ENCODE results near the gene ELOVL6. TPM values are rescaled to one million over a fixed set of nuclear protein-coding genes. Genes with fewer than 3 reads are reported as not detected.

Gene ELOVL6
- total and polyA plus RNA-seq, 9 of the 15 experiments (the other 6 are each of a cell fraction or from before 2014, with no cell fraction given) = 18.3 to 82.6 (median 46.0) TPM

- TF ChIP-seq GABPB1 (CRISPR knock-in tag; IDR thresholded peaks at IDR 0.05) = peak; percentile 44; the same call in 1 of the 2 replicates
- no peak for TF ChIP-seq HEY1 (CRISPR knock-in tag; IDR thresholded peaks at IDR 0.05; ENCODE audit: borderline replicate concordance)
- TF ChIP-seq TAF1 (IDR thresholded peaks at IDR 0.05; ENCODE audit: control insufficient read depth, extremely low read depth, insufficient read depth, low read length, severe bottlenecking) = no peak
- TF ChIP-seq DNMT1 (IDR thresholded peaks at IDR 0.05) = no peak
- TF ChIP-seq SRSF9 (IDR thresholded peaks at IDR 0.05; ENCODE audit: borderline replicate concordance, low read depth, low read length) = no peak
- 0 out of 2 replicates have a peak, but pooled peaks have one; percentile 60 for TF ChIP-seq THRAP3 (IDR thresholded peaks at IDR 0.05; ENCODE audit: borderline replicate concordance)
- TF ChIP-seq FIP1L1 (IDR thresholded peaks at IDR 0.05; ENCODE audit: low read depth, low read length, poor library complexity, severe bottlenecking) = no peak
- no peak for TF ChIP-seq DIDO1 (tag; IDR thresholded peaks at IDR 0.05; ENCODE audit: low read depth)
- no peak for TF ChIP-seq GATAD2B (IDR thresholded peaks at IDR 0.05; ENCODE audit: borderline replicate concordance)
- TF ChIP-seq ZNF561 (CRISPR knock-in tag; conservative IDR thresholded peaks at IDR 0.05) = no peak
- TF ChIP-seq RREB1 (CRISPR knock-in tag; IDR thresholded peaks at IDR 0.05) = no peak
- no peak for TF ChIP-seq PYGO2 (tag; IDR thresholded peaks at IDR 0.05)
- TF ChIP-seq UBTF (IDR thresholded peaks at IDR 0.05; ENCODE audit: borderline replicate concordance in 1 of 2, low read depth in 2 of 2, low read length in 2 of 2) = 0 out of 4 replicates have a peak, but pooled peaks have one; percentile 12 to 25
- no peak for TF ChIP-seq ZMIZ1 (IDR thresholded peaks at IDR 0.05; ENCODE audit: low read depth in 2 of 2, low read length in 2 of 2)
- no peak for TF ChIP-seq HMG20B (CRISPR knock-in tag; IDR thresholded peaks at IDR 0.05)
- no peak for TF ChIP-seq KAT8 (IDR thresholded peaks at IDR 0.05; ENCODE audit: low read depth)
Measured at GRCh38 chr4:110197529-110198042, 829 bp downstream of the ELOVL6 start (continued).
